Keratinocyte (primary cell): ENCODE results near the gene CFAP77.

ENCODE experiments used
- EZH2 ChIP-seq: IDR thresholded peaks from one replicate; pipeline ENCODE4 v1.6.1; 2012; ENCODE audit warnings: inconsistent platforms, mild to moderate bottlenecking, low read length, moderate library complexity
- TF ChIP-seq, protein P1 (sequence below), 3 experiments: IDR thresholded peaks in 1 of 3; conservative IDR thresholded peaks in 1 of 3; optimal IDR thresholded peaks in 1 of 3; 2 replicates in 2 of 3; 3 replicates in 1 of 3; pipeline versions ENCODE3 to v1.5.1; 2011; ENCODE audit warnings: low read length in 3 of 3, mild to moderate bottlenecking in 3 of 3, moderate library complexity in 2 of 3, control low read depth in 1 of 3, inconsistent platforms in 1 of 3; ENCODE audit not compliant: insufficient read depth in 2 of 3; ENCODE audit errors: extremely low read depth in 1 of 3

DNA sequence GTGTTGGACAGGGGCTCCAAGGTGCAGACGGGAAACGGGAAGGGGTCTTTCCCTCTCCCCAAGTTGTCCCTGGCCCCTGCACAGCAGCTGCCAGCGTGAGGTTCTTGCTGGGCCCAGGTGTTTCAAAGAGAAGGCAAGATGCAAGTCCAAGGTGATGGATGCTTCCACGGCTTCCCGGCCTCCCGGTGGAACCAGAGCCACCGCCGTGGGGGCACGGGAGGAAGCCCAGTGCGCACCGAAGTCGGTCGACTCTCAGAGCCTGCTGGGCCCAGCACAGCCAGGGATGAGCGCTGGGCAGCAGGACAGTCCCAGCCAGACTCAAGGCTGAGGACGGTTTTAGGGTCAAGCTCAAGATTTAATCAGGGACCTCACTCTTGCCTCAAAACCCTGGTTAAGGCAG lies 147.1 kb downstream of the CFAP77 start:
- TF ChIP-seq, protein P1, sequence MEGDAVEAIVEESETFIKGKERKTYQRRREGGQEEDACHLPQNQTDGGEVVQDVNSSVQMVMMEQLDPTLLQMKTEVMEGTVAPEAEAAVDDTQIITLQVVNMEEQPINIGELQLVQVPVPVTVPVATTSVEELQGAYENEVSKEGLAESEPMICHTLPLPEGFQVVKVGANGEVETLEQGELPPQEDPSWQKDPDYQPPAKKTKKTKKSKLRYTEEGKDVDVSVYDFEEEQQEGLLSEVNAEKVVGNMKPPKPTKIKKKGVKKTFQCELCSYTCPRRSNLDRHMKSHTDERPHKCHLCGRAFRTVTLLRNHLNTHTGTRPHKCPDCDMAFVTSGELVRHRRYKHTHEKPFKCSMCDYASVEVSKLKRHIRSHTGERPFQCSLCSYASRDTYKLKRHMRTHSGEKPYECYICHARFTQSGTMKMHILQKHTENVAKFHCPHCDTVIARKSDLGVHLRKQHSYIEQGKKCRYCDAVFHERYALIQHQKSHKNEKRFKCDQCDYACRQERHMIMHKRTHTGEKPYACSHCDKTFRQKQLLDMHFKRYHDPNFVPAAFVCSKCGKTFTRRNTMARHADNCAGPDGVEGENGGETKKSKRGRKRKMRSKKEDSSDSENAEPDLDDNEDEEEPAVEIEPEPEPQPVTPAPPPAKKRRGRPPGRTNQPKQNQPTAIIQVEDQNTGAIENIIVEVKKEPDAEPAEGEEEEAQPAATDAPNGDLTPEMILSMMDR (optimal IDR thresholded peaks at IDR 0.05 in 1 of 3, IDR thresholded peaks at IDR 0.05 in 1 of 3, conservative IDR thresholded peaks at IDR 0.05 in 1 of 3; ENCODE audit: extremely low read depth in 1 of 3, insufficient read depth in 2 of 3, low read length in 3 of 3): no peak
- TF ChIP-seq EZH2: no peak
